ENCODE results near the gene CPOX. TPM values are rescaled to one million over a fixed set of nuclear protein-coding genes. Genes with fewer than 3 reads are reported as not detected.

Gene CPOX
- total and polyA plus RNA-seq, 10 of the 15 experiments (the other 5 are each of a cell fraction or from before 2014, with no cell fraction given), result 40.7 to 72.6 (median 64.5) TPM

GRCh38 chr3:98567666-98568270, 25.6 kb downstream of the CPOX start (continued):
- no peak; the same call in 1 of the 2 replicates for TF ChIP-seq RAD21 (IDR thresholded peaks at IDR 0.05; ENCODE audit: insufficient read depth, low read depth, low read length)
- 0 out of 2 replicates have a peak, but pooled peaks have one; percentile 17 for TF ChIP-seq JUND (IDR thresholded peaks at IDR 0.05; ENCODE audit: low read depth, low read length)
- TF ChIP-seq PML (IDR thresholded peaks at IDR 0.05; ENCODE audit: low read length), result peak; percentile 35; the same call in 1 of the 2 replicates
- TF ChIP-seq CBFB (IDR thresholded peaks at IDR 0.05; ENCODE audit: low read depth), result peak; percentile 69
- TF ChIP-seq RUNX3 (IDR thresholded peaks at IDR 0.05; ENCODE audit: low read length), result peak; percentile 86
- no peak for TF ChIP-seq ZBED1 (IDR thresholded peaks at IDR 0.05; ENCODE audit: borderline replicate concordance)
- TF ChIP-seq POLR2AphosphoS5 (IDR thresholded peaks at IDR 0.05; ENCODE audit: low read length), result peak; percentile 63; the same call in 1 of the 2 replicates
- peak; percentile 48 for TF ChIP-seq NFIC (IDR thresholded peaks at IDR 0.05; ENCODE audit: low read depth, low read length)
- no peak for TF ChIP-seq CREM (IDR thresholded peaks at IDR 0.05; ENCODE audit: low read depth)
- TF ChIP-seq JUNB (IDR thresholded peaks at IDR 0.05), result peak; percentile 49
- TF ChIP-seq TAF1 (IDR thresholded peaks at IDR 0.05; ENCODE audit: borderline replicate concordance, low read depth, low read length), result peak; percentile 36; the same call in 1 of the 2 replicates
- TF ChIP-seq BCL11A (IDR thresholded peaks at IDR 0.05; ENCODE audit: low read depth, low read length), result peak; percentile 51; the same call in 1 of the 2 replicates
- no peak for TF ChIP-seq BMI1 (IDR thresholded peaks at IDR 0.05; ENCODE audit: borderline replicate concordance)
- peak; percentile 48; the same call in 1 of the 2 replicates for TF ChIP-seq DPF2 (IDR thresholded peaks at IDR 0.05)
- TF ChIP-seq BRCA1 (IDR thresholded peaks at IDR 0.05; ENCODE audit: low read depth, low read length), result no peak
- 0 out of 2 replicates have a peak, but pooled peaks have one; percentile 3 for TF ChIP-seq CREB1 (IDR thresholded peaks at IDR 0.05; ENCODE audit: low read depth)
- peak; percentile 40; the same call in 1 of the 2 replicates for TF ChIP-seq IKZF1 (conservative IDR thresholded peaks at IDR 0.05)
- no peak for TF ChIP-seq LARP7 (IDR thresholded peaks at IDR 0.05)

Measured in GM12878 (cell line).